LNCaP clone FGC (cell line): Measurements from ENCODE around the gene MLLT3.

Source experiments
- DNase-seq: peaks from one replicate; pipeline ENCODE4 v3.0.0-alpha.2; 2011; ENCODE audit warnings: low read depth
- H3K4me3 ChIP-seq: 2 replicates; pipeline ENCODE4 v1.5.1; 2011; ENCODE audit warnings: mild to moderate bottlenecking, low read depth, low read length, control low read depth
- CTCF ChIP-seq: IDR thresholded peaks from 2 replicates; pipeline ENCODE4 v1.5.1; 2012; ENCODE audit warnings: mild to moderate bottlenecking; ENCODE audit not compliant: control insufficient read depth, insufficient read depth; ENCODE audit errors: extremely low read depth

Gene MLLT3

GRCh38 chr9:20610591-20610990 lies 11.7 kb downstream of the MLLT3 start:
- TF ChIP-seq CTCF = no peak
- no peak overlapping the region for H3K4me3 ChIP-seq
- DNase-seq = no peak

- DNase-seq = no peak
- no peak for TF ChIP-seq CTCF
- H3K4me3 ChIP-seq = no peak overlapping the region
Observed at GRCh38 chr9:20608582-20608981, 13.7 kb downstream of the MLLT3 start.

GRCh38 chr9:20606652-20607051 lies 15.6 kb downstream of the MLLT3 start:
- no peak for TF ChIP-seq CTCF
- no peak overlapping the region for H3K4me3 ChIP-seq
- no peak for DNase-seq

GRCh38 chr9:20604562-20604961 lies 17.7 kb downstream of the MLLT3 start:
- TF ChIP-seq CTCF = no peak
- H3K4me3 ChIP-seq = no peak overlapping the region
- DNase-seq = no peak

- H3K4me3 ChIP-seq = no peak overlapping the region
- no peak for DNase-seq
- TF ChIP-seq CTCF = no peak
Observed at GRCh38 chr9:20603524-20604268, 18.6 kb downstream of the MLLT3 start.

GRCh38 chr9:20601292-20601691 lies 21.0 kb downstream of the MLLT3 start:
- no peak for DNase-seq
- TF ChIP-seq CTCF = no peak
- H3K4me3 ChIP-seq = no peak overlapping the region

GRCh38 chr9:20599195-20599594 lies 23.1 kb downstream of the MLLT3 start:
- no peak overlapping the region for H3K4me3 ChIP-seq
- TF ChIP-seq CTCF = no peak
- no peak for DNase-seq
